ENCODE results near the gene HIVEP3. TPM values are rescaled to one million over a fixed set of nuclear protein-coding genes. Genes with fewer than 3 reads are reported as not detected.

Gene HIVEP3
- total RNA-seq, 4 donors from 2014 or later: 4.2 to 6.5 (median 4.7) TPM

GRCh38 chr1:41846625-41847405, 71.9 kb downstream of the HIVEP3 start:
- Histone ChIP-seq H3K4me1 (peaks cover 0 to 22% (median 0%) of the 10 kb centered on the region in 4 donors), H3K9me3 (no peaks in the 10 kb centered on the region), H3K36me3 (peaks cover 0 to 3% (median 0%) of the 10 kb centered on the region in 3 donors), H3K27me3 (no peaks in the 10 kb centered on the region), H3K4me3 (no peak overlapping the region), H3K27ac (no peak overlapping the region)
- WGBS, 2 donors: 68 to 78% methylated on average over 3 of the region's 3 CpGs
- no peak for DNase-seq (ENCODE audit: low spot score in 2 of 2)
- TF ChIP-seq CTCF (IDR thresholded peaks at IDR 0.05) (no peak), POLR2A (IDR thresholded peaks at IDR 0.05) (no peak), EP300 (IDR thresholded peaks at IDR 0.05) (no peak)

- no peak overlapping the region for H3K27ac ChIP-seq
- 85 to 95% methylated on average over 2 of the region's 2 CpGs for WGBS, 2 donors
- no peaks in the 10 kb centered on the region for H3K27me3 ChIP-seq
- H3K4me3 ChIP-seq: no peak overlapping the region
- H3K36me3 ChIP-seq: peaks cover 0 to 3% (median 0%) of the 10 kb centered on the region in 3 donors
- DNase-seq (ENCODE audit: low spot score in 2 of 2): no peak
- peaks cover 0 to 22% (median 0%) of the 10 kb centered on the region in 4 donors for H3K4me1 ChIP-seq
- H3K9me3 ChIP-seq: no peaks in the 10 kb centered on the region
- no peak for TF ChIP-seq EP300 (IDR thresholded peaks at IDR 0.05)
- no peak for TF ChIP-seq CTCF (IDR thresholded peaks at IDR 0.05)
- no peak for TF ChIP-seq POLR2A (IDR thresholded peaks at IDR 0.05)
Observed at GRCh38 chr1:41844781-41845272, 73.9 kb downstream of the HIVEP3 start.

GRCh38 chr1:41844255-41844654, 74.5 kb downstream of the HIVEP3 start:
- TF ChIP-seq EP300 (IDR thresholded peaks at IDR 0.05) (no peak), POLR2A (IDR thresholded peaks at IDR 0.05) (no peak), CTCF (IDR thresholded peaks at IDR 0.05) (no peak)
- H3K9me3 ChIP-seq: no peaks in the 10 kb centered on the region
- H3K36me3 ChIP-seq: peaks cover 0 to 3% (median 0%) of the 10 kb centered on the region in 3 donors
- H3K4me3 ChIP-seq: no peak overlapping the region
- H3K4me1 ChIP-seq: peaks cover 0 to 22% (median 0%) of the 10 kb centered on the region in 4 donors
- H3K27ac ChIP-seq: no peak overlapping the region
- 80 to 90% methylated on average over 8 of the region's 8 CpGs for WGBS, 2 donors
- H3K27me3 ChIP-seq: no peaks in the 10 kb centered on the region
- DNase-seq (ENCODE audit: low spot score in 2 of 2): no peak

- TF ChIP-seq EP300 (IDR thresholded peaks at IDR 0.05) (no peak), POLR2A (IDR thresholded peaks at IDR 0.05) (no peak), CTCF (IDR thresholded peaks at IDR 0.05) (no peak)
- no peaks in the 10 kb centered on the region for H3K36me3 ChIP-seq
- H3K4me1 ChIP-seq: peaks cover 0 to 22% (median 0%) of the 10 kb centered on the region in 4 donors
- H3K27me3 ChIP-seq: no peaks in the 10 kb centered on the region
- H3K9me3 ChIP-seq: no peaks in the 10 kb centered on the region
- no peak overlapping the region for H3K4me3 ChIP-seq
- 58 to 61% methylated on average over 11 of the region's 11 CpGs for WGBS, 2 donors
- no peak overlapping the region for H3K27ac ChIP-seq
- DNase-seq (ENCODE audit: low spot score in 2 of 2): no peak
Observed at GRCh38 chr1:41842993-41843755, 75.5 kb downstream of the HIVEP3 start.

GRCh38 chr1:41842326-41842725, 76.4 kb downstream of the HIVEP3 start:
- DNase-seq (ENCODE audit: low spot score in 2 of 2): no peak
- TF ChIP-seq CTCF (IDR thresholded peaks at IDR 0.05): no peak
- Histone ChIP-seq H3K27me3 (no peaks in the 10 kb centered on the region), H3K4me1 (peaks cover 0 to 22% (median 0%) of the 10 kb centered on the region in 4 donors), H3K27ac (no peak overlapping the region), H3K4me3 (no peak overlapping the region), H3K9me3 (no peaks in the 10 kb centered on the region), H3K36me3 (no peaks in the 10 kb centered on the region)
- 36 to 46% methylated on average over 2 of the region's 2 CpGs for WGBS, 2 donors

All from tibial nerve (tissue), 4 donors.